Measurements from ENCODE around the gene GAB1. TPM values are rescaled to one million over a fixed set of nuclear protein-coding genes. Genes with fewer than 3 reads are reported as not detected.

Gene GAB1
- total RNA-seq, 1 donor from 2014 or later, result 14.9 TPM

GRCh38 chr4:143486314-143486713 is 149.6 kb downstream of the GAB1 start:
- H3K4me3 ChIP-seq (ENCODE audit: low read depth, low read length), result no peak overlapping the region
- H3K36me3 ChIP-seq (ENCODE audit: control insufficient read depth, insufficient read depth, low read length), result no peaks in the 10 kb centered on the region
- DNase-seq (ENCODE audit: low read depth), result no peak
- no peak for TF ChIP-seq CTCF (IDR thresholded peaks at IDR 0.05; ENCODE audit: insufficient read depth, low read length, poor library complexity, severe bottlenecking)
- H3K27me3 ChIP-seq (ENCODE audit: control insufficient read depth, insufficient read depth, low read length), result no peaks in the 10 kb centered on the region

GRCh38 chr4:143488687-143489086 is 152.0 kb downstream of the GAB1 start:
- Histone ChIP-seq H3K36me3 (ENCODE audit: control insufficient read depth, insufficient read depth, low read length) (no peaks in the 10 kb centered on the region), H3K27me3 (ENCODE audit: control insufficient read depth, insufficient read depth, low read length) (no peaks in the 10 kb centered on the region), H3K4me3 (ENCODE audit: low read depth, low read length) (no peak overlapping the region)
- no peak for DNase-seq (ENCODE audit: low read depth)
- no peak for TF ChIP-seq CTCF (IDR thresholded peaks at IDR 0.05; ENCODE audit: insufficient read depth, low read length, poor library complexity, severe bottlenecking)

- no peaks in the 10 kb centered on the region for H3K27me3 ChIP-seq (ENCODE audit: control insufficient read depth, insufficient read depth, low read length)
- DNase-seq (ENCODE audit: low read depth), result no peak
These were observed 152.4 kb downstream of the GAB1 start for GRCh38 chr4:143489106-143489505.

GRCh38 chr4:143498021-143498420 is 161.3 kb downstream of the GAB1 start:
- no peak for TF ChIP-seq CTCF (IDR thresholded peaks at IDR 0.05; ENCODE audit: insufficient read depth, low read length, poor library complexity, severe bottlenecking)
- DNase-seq (ENCODE audit: low read depth), result no peak

More at GRCh38 chr4:143489106-143489505, 152.4 kb downstream of the GAB1 start:
- TF ChIP-seq CTCF (IDR thresholded peaks at IDR 0.05; ENCODE audit: insufficient read depth, low read length, poor library complexity, severe bottlenecking), result no peak
- H3K36me3 ChIP-seq (ENCODE audit: control insufficient read depth, insufficient read depth, low read length), result no peaks in the 10 kb centered on the region
- H3K4me3 ChIP-seq (ENCODE audit: low read depth, low read length), result no peak overlapping the region

GRCh38 chr4:143502231-143502630 is 165.6 kb downstream of the GAB1 start:
- no peak for DNase-seq (ENCODE audit: low read depth)
- no peak for TF ChIP-seq CTCF (IDR thresholded peaks at IDR 0.05; ENCODE audit: insufficient read depth, low read length, poor library complexity, severe bottlenecking)
- Histone ChIP-seq H3K36me3 (ENCODE audit: control insufficient read depth, insufficient read depth, low read length) (no peaks in the 10 kb centered on the region), H3K4me3 (ENCODE audit: low read depth, low read length) (no peak overlapping the region), H3K27me3 (ENCODE audit: control insufficient read depth, insufficient read depth, low read length) (no peaks in the 10 kb centered on the region)

More at GRCh38 chr4:143498021-143498420, 161.3 kb downstream of the GAB1 start:
- Histone ChIP-seq H3K36me3 (ENCODE audit: control insufficient read depth, insufficient read depth, low read length) (no peaks in the 10 kb centered on the region), H3K27me3 (ENCODE audit: control insufficient read depth, insufficient read depth, low read length) (no peaks in the 10 kb centered on the region), H3K4me3 (ENCODE audit: low read depth, low read length) (no peak overlapping the region)

- no peaks in the 10 kb centered on the region for H3K27me3 ChIP-seq (ENCODE audit: control insufficient read depth, insufficient read depth, low read length)
- no peaks in the 10 kb centered on the region for H3K36me3 ChIP-seq (ENCODE audit: control insufficient read depth, insufficient read depth, low read length)
- no peak for DNase-seq (ENCODE audit: low read depth)
- H3K4me3 ChIP-seq (ENCODE audit: low read depth, low read length), result no peak overlapping the region
- no peak for TF ChIP-seq CTCF (IDR thresholded peaks at IDR 0.05; ENCODE audit: insufficient read depth, low read length, poor library complexity, severe bottlenecking)
These were observed 169.4 kb downstream of the GAB1 start for GRCh38 chr4:143506031-143506430.

Data from kidney epithelial cell (primary cell).